ENCODE results near the gene GLTP.

Gene GLTP

DNA sequence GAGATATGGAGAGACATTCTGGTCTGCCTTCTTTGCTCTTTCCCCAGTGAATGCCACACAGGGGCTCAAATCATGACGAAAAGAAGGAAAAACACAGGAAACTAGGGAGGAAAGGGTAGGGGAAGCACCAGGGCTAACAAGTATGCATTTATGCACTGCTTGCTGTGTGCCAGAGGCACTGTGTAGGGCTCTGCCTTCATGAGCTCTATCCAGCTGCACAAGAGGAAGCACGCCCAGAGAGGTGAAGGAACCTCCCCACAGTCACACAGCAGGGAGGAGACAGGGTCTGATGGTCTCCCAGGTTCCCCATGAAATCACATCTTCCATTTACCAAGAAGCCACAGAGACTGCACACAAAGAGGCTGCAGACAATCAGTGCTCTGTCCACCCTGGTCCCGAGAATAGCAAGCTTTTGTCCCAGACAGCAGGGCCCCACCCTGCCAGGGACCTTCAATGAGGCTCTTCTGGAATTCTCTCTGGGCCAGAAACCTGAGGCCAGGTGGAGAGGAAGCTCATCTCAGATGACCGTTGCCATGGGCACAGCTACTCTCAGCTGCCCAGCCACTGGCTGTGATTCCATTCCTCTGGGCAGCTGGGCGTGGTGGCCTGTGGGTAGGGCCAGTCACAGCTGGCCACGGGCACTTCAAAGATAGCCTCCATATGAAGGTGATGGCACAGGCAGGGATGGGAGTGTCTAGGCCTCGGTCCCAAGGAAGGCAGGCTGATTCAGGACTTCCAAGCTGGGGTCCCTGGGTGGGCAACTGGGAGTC is 39.9 kb downstream of the GLTP start:
- DNase-seq: no peak

DNA sequence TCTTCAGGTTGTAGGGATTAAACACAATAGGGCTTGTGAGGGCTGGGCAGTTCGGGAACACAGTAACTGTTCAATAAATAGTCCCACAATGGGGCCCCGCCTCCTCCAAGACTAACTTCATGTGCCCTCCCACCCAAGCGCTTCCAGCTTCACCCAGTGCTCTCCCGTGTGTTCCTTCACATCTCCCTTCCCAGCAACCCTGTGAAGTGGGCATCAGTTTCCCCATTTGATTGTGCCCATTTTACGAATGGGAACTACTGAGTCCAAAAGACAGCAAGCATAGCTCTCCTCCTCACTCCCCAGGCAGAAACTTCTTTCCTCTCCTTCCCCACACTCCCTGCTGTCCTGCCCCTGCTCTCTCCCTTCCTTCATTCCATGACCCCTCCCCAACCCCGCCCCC is 40.9 kb downstream of the GLTP start:
- DNase-seq: no peak

DNA sequence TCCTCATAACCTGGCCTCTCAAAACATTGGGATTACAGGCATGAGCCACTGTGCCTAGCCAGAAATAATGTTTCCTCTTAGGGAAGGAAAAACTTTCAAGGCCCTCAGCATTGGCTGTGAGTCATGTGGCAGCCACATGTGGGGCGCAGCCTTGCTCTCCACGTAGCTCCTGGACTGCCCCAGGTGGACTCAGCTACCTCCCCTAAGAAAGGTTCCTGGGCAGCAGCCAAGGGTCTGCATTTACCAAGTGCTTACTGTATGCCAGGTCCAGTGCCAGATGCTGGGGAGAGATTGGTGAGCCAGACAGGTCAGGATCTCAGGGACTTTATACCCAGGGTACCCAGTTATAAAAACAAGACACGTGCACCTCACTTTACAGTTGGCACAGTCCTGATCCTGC is 43.4 kb downstream of the GLTP start:
- DNase-seq: no peak

DNA sequence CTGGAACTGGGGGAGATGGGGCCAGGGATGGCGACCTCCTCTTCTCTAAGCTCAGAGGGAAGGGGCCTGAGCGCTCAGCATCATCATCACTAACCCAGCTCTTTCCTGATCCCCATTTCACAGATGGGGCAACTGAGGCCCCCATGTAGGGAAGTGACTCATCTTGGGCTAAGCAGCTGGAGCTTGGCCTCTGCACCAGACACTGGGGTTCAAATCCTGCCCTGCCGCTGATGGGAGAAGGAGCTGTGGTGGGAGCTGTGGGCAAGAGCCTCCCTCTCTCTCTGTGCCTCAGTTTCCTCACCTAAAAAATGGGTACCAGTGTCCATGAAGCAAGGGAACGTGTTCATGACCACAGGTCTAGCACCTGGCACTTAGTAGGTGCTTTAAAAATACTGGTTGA is 44.5 kb downstream of the GLTP start:
- DNase-seq: no peak

DNA sequence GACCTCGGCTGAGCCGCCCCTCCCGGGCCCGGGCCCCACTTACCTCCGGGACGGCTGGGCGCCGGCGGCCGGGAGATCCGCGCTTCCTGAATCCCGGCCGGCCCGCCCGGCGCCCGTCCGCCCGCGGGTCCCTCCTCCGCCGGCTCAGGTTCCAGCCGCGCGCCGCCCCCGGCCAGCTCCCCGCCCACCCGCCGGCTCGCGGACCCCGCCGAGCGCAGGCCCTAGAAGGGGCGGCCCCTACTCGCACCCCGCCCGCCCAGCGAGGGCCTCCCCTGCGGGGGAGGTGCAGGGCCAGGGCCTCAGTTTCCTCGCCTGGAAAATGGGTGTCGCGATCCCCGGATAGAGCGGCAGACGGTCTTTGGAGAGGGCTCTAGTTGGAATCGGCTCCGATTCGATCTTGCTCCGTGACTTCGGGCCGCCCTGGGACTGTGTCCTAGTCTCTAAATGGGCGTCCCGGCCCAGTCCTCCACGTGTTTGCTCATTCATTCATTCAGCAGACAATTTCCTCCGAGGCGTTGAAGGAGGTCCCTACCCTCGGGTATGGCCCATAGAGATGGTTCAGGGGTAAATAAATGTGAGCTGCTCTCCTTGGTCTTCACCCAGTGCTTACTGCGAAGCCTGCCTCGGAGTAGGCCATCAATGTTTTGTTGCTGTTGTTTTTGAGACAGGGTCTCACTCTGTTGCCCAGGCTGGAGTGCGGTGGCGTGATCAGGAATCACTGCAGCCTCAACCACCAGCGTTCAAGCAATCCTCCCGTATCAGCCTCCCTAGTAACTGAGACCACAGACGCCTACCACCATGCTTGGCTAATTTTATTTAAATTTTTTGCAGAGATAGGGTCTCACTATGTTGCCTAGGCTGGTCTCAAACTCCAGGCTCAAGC is 46.8 kb downstream of the GLTP start, which contains the start of gene TRPV4:
Gene TRPV4, minus strand, starts transcription at position 92 of the 883 bp plus-strand sequence. CDS start 18,602 bp downstream, outside the sequence.
- DNase-seq: no peak

DNA sequence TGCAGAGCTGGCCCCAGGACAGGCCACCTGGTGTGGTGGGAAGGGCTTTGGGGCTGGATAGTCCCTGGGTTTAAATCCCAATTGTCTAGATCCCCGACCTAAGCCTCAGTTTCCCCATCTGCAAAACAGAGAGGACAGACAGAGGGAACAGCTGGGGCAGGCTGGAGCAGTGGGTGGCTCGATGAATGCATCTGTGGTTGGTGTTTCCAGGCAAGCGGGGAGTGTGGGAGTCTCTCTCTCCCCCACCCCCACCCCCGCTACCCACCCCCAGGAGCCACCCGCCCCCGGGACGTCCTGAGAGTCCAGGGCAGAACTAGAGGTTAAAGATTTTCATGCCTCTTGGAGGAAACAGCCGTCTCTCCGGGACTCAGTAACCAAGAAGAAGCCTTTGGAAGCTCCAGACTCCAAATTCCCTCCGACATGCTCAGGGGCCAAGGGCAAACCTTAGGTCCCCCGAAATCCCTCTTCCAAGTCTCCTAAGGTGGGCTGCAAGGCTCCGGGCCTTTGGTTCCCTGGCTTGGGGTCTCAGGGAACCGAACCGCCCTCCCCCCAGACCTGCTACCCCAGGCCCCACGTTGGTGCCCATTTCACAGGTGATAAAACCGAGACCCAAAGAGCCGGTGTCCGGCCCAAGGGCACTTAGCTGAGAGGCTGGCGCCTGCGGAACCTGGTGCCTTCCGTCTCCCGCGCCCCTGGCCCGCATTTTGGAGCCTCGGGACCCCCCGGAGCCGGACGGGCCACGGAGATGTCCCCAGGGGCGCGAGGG is 47.6 kb downstream of the GLTP start:
- no peak for DNase-seq

DNA sequence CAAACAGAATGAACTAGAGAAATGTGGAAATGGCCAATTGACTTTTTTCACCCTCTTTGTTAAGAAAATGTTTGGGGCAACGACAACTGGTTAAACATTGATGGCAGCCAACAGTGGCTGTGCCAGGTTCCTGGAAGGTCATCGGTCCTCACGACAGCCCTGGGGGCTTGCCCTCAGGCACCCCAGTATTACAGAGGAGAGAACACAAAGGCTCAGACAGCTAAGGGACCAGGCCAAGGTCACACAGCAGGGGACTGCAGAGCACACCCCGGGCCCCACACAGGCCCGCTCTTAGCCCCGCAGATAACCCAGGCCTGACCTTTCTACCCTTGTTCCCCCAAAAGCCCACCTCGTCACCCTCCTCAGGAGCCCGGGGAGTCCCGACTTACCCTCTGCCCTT is 48.4 kb downstream of the GLTP start:
- no peak for DNase-seq

DNA sequence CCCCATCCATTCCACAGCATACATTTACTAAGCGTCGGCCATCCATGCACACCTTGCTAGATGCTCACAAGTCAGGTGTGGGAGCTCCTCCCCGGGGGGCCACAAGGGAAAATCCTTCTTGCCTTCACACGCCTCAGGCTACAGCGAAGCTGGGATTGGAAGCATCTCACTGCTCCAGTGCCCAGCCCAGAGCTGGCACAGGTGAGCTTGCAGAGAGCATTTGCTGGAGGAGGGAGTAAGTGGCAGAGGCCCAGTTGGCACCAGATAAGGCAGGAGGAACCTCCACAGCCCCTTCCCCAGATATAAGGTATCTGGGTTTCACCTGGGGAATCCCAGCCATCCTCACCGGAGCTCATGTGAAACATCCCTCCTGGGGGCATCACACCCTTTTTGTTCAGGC is 49.0 kb downstream of the GLTP start:
- no peak for DNase-seq

DNA sequence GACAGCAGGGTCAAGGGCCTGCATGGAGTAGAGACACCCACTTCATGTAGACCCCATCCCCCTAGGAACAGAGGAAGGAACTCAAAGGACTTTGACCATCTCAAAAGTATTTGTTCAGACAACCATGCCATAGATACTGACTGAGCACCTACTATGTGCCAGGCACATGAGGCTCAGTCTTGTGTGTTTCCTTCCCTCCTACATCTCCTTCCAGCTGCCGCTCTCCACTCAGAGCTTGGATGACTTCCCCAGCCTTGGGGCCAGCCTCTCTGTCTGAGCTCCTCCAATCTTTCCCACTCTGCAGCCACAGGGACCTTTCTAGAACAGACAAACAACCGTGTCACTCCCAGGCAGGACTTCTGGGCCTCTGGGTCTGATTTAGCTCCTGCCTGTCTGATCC is 49.6 kb downstream of the GLTP start:
- no peak for DNase-seq

DNA sequence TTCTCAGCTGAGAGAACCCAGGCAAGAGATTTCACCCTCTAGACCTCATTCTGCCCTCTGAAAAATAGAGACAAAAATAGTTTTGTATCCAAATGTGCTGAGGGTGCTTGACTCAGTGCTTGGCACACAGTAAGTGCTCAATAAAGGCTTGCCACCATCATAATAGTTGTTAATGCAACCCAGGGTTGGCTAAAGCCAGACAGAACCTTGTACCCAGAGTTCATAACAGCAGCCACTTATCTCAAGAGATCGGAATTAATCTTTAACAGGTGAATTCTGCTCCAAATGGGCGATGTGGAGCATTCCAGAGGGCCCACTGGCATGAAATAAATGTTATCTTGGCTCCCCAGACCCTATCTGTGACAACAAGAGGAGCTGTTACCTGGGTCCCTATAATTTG is 50.1 kb downstream of the GLTP start:
- DNase-seq: no peak

DNA sequence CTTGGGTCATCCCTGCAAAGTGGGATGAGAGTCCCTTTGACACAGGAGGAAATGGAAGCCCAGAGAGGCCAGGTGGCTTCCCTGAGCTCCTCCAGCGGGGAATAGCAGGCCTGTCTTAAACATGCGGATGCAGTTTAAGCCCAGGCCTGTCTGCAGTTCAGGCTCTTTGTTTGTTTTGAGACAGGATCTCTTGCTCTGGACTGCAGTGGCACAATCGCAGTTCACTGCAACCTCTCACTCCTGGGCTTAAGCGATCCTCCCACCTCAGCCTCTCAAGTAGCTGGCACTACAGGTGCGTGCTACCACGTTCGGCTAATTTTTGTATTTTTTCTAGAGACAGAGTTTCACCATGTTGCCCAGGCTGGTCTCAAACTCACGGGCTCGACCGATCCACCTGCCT is 50.7 kb downstream of the GLTP start:
- no peak for DNase-seq

DNA sequence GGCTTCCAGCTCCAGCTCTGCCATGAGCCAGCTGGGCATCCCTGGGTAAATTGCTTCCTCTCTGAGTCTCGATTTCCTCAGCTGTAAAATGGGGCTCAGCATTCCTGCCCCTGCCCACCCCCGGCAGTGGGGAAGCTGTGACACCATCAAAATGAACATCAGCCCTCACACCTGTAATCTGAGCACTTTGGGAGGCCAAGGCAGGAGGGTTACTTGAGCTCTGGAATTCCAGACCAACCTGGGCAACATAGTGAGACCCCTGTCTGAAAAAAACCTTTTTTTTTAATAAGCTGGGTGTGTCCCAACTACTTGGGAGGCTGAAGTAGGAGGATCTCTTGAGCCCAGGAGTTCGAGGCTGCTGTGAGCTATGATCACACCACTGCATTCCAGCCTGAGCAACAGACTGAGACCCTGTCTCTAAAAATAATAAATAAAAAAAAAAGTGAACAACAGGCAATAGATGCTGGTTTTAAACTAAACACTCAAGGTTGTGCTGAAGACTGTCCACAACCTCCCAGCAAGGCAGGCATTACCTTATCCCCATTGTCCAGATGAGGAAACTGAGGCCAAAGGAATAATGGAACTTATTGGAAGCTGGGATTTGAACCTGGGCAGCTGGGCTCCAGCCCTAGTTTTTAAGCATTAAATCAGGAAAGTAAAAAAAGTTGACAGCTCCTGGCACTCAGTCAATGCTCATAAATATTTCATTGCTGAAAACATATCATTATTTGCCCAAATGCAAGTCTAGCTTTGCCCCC is 51.4 kb downstream of the GLTP start:
- DNase-seq: no peak

DNA sequence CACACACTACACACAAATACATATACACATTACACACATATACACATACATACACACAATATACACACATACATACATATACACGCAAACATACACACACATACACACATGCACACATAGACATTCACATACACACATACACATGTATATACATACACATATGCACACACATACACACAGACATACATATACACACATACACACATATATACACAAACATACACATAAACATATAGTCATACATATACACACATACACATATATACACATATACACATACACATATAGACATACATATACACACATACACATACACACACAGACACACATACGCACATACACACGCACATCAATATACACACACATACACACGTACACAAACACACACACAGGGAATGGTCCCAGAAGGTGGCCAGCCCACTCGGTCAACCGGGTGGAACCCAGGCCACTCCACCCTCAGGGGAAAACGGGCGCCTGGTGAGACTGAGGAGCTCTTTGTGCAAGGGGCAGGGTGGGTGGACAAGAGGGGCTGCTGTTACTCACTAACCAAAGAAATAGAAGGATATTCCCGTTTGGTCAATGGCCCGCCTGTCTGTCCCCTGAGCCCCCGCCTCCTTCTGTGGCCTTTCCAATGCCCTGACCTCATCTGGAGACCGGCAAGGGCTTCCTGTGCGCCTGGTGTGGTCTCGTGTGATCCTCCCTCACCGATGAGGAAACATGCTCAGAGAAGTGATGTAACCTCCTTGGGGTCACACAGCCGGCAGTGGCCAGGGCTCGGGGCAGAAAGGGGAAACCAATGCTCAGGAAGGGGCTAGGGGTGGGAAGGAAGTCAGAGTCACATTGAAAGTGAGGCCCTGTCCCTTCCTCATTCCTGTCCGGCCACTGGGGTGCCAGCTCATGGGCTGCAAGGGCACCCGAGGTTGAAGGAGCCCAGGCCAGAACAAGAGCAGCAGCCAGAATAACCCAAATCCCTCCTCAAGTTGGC is 52.5 kb downstream of the GLTP start:
- DNase-seq: no peak

DNA sequence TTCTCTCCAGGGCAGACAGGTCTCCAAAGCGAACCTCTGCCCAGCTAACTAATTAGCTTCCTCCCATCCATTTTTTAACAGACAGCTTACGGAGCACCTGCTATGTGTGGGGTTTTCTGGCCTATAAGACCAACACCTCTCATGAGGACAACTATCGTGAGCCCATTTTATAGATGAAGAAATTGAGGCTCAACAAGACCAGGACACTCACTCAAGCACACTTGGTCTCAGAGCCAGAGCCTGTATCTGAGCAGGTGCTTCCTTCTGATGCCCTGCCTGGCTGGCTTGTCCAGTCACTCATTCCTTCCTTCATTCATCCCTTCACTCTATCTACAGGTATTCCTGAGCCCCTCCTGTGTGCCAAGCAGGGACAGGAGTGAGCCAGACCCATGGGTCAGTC is 53.3 kb downstream of the GLTP start:
- no peak for DNase-seq

DNA sequence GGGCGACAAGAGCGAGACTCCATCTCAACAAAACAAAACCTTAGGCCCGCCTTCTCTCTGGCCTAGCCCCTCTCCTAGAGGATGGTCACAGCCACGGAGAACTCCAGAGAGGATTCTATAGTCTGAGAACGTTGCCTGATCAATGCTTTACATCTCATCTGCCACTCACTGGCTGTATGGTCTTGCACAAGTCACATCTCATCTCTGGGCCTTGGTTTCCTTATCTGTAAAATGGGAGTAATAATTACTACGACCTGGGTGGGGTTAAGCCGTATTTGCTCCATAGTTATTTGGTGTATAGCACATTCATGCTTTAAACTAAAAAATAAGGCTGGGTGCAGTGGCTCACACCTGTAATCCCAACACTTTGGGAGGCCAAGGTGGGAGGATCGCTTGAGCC is 55.6 kb downstream of the GLTP start:
- no peak for DNase-seq

DNA sequence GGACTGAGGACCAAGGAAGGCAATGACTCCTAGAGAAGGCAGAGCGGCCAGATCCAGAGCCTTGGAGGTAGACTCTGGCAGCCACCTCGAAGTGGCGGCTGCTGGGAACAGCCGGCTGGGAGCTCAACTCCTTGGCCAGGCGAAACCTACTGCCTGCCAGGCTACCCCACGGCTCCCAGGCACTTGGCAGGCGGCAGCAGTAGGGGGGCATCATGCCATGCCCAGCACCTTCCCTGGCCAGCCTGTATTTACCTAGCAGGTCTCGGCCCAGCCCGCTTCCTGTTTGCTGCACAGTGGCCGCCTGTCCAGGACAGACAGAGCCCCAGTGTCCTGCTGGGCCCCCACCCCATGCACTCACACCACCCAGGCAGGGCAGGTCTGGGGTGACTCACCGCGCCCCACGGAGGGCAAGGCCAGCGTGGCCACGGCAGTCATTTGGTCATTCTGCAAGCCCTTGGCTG is 57.4 kb downstream of the GLTP start:
- DNase-seq: no peak

DNA sequence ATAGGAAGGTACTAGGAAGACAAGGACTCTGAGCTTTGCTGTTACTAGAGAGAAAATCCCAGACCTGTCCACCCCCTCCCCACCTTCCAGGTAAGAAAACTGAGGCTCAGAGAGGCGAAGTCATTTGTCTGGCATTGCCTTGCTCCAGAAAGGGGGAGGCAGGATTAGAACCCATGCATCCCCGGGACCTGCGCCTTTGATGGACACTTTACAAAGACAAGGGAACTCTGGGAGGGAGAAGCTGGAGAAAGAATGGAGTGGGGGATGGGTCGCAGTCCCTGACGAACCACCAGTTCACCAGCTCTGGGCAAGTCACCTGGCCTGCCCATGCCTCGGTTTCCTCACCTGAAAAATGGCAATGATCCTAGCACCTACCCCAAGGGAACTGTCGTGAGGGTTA is 57.9 kb downstream of the GLTP start:
- DNase-seq: no peak

DNA sequence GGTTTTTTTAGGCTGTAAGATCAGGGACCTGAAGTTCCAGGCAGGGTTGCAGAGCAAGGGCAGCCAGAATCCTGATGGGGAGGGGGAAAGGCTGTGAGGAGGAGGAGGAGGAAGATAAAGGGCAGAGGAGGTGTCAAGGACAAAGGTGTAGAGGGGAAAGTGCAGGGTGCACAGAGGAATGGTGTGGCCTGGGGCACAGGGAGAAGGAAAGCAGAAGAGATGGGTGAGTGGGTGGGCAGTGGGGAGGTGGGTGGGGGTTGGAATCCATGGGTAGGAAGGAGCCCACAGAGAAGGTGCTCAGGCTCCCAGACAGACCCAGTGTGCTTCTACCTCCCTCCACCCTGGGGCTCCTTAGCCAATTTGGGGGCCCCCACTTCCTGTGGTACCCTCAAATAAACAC is 58.4 kb downstream of the GLTP start:
- no peak for DNase-seq

DNA sequence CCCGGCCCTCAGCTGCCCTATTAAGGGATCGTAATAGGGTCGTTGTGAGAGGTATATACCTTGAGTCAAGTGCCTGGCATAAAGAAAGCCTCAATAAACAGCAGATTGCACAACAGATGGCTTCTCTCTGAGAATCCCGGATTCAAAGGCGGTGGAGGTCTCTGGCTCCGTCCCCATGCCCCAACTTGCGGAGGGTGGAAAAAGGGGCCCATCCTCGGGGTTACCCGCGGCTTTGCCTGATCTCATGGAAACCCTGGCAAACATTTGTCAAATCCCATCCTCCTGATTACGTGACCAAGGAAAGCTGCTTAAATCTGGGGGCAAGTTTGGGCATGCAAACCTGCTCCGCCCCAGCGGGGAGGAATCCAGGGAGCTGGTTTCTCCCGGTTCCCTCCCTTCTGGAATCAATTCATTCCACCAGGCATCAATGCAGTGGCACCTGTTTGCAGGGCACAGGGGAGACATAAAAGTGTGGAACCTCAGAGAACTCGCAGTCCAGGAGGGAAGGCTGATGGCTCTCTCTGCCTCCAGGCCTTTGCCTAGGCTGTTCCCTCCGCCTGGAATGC is 59.4 kb downstream of the GLTP start:
- DNase-seq: no peak

DNA sequence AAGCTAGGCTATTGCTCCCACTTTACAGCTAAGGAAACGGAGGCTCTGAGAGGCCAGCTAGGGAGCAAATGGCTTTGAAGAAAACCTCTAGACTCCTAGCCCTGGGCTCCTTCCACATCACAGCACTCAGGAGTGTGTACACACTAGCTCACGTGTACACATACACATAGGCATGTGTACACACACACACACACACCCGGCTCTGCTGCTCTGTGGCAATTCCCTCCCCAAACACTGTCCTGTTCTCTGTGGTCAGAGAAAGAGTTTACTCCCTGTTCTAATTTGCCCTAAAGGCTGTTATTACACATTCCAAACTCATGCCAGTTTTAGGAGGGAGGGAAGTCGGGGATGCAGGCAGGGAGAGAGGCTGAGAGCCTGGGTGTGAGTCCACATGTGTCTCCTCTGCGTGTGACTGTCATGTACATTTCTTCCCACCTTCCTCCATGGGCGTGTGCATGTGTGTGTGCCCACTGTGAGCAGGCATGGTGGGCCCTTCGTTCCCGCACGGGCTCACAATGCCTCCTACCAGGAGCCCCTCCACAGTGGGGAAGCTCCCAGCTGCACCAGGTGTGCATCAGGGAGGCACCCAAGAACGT is 61.3 kb downstream of the GLTP start:
- peak; percentile 40 for DNase-seq

DNA sequence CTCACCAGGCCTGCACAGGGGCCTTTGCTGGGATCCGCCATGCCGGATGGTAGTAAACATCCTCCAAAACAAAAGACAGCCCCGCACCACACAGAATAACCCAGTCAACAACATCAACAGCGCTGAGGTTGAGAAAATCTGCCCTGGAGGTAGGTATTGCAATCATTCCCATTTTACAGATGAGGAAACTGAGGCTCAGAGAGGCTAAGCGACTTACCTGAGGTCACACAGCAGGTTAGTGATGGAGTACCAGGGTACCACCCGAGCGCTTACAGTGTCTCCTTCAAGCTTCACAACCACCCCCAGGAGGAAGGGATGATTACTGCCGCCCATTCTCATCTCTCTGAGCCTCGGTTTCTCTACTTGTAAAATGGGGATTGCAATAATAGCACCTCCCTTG is 62.1 kb downstream of the GLTP start:
- DNase-seq: no peak

Measured in amniotic stem cell (primary cell).